22Rv1 (cell line): Measurements from ENCODE around the gene EDN2.

ENCODE experiments used
- H3K27ac ChIP-seq: fragments of 450-650 bp; 2 replicates; pipeline ENCODE4 v1.5.1; 2017
- CTCF ChIP-seq: fragments of 450-650 bp; IDR thresholded peaks from 2 replicates; pipeline ENCODE4 v1.5.1; 2017; ENCODE audit warnings: mild to moderate bottlenecking
- ZFX ChIP-seq: fragments of 450-650 bp; IDR thresholded peaks from 2 replicates; pipeline ENCODE4 v1.6.1; 2017; ENCODE audit warnings: antibody characterized with exemption, borderline replicate concordance

Gene EDN2

GRCh38 chr1:41475859-41476567 is 8.5 kb downstream of the EDN2 start:
- TF ChIP-seq ZFX (no peak), CTCF (no peak)
- peak overlapping the region; percentile 84 for H3K27ac ChIP-seq

- TF ChIP-seq CTCF (no peak), ZFX (no peak)
- peak overlapping the region; percentile 84 for H3K27ac ChIP-seq
These were observed 9.1 kb downstream of the EDN2 start for GRCh38 chr1:41475346-41475745.

GRCh38 chr1:41474490-41475271 is 9.8 kb downstream of the EDN2 start:
- peak overlapping the region; percentile 84 for H3K27ac ChIP-seq
- TF ChIP-seq CTCF: no peak
- TF ChIP-seq ZFX: no peak

- TF ChIP-seq ZFX (no peak), CTCF (no peak)
- H3K27ac ChIP-seq: peak overlapping the region; percentile 84
These were observed 10.6 kb downstream of the EDN2 start for GRCh38 chr1:41473738-41474362.

GRCh38 chr1:41471658-41472057 is 12.8 kb downstream of the EDN2 start:
- H3K27ac ChIP-seq: no peak overlapping the region
- TF ChIP-seq ZFX (no peak), CTCF (no peak)

GRCh38 chr1:41469706-41470105 is 14.8 kb downstream of the EDN2 start:
- TF ChIP-seq ZFX: no peak
- no peak for TF ChIP-seq CTCF

GRCh38 chr1:41468122-41468762 is 16.2 kb downstream of the EDN2 start:
- TF ChIP-seq ZFX (no peak), CTCF (no peak)
- no peak overlapping the region for H3K27ac ChIP-seq

More at GRCh38 chr1:41469706-41470105, 14.8 kb downstream of the EDN2 start:
- H3K27ac ChIP-seq: peak overlapping the region; percentile 46
